Activated CD4-positive, alpha-beta T cell treated with anti-CD3 and anti-CD28 coated beads, Interleukin-2, amount 50 U/mL, for 1 hour (primary cell): Measurements from ENCODE around the gene EEFSEC.

Experiments
- DNase-seq: peaks from one replicate; pipeline ENCODE4 v3.0.0-alpha.2; 2020

Gene EEFSEC

DNA sequence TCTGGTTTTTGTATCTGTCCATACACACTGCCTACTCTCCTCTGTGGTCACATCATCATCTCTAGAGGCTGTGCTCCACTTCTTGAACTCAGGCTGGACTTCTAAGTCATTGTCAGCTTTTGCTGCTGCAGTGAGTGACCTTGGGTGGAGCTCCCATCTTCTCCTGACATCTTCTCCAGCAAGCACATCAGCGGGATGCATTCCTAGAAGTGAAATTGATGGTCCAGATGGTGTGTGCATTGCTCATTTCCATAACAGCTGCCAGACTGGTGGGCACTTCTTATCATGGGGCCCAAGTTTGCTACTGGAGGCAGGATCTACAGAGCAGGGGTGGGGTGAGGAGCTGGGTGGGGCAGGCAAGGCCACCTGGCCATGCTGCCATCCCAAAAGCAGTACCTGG, 203.5 kb downstream of the EEFSEC start:
- no peak for DNase-seq

DNA sequence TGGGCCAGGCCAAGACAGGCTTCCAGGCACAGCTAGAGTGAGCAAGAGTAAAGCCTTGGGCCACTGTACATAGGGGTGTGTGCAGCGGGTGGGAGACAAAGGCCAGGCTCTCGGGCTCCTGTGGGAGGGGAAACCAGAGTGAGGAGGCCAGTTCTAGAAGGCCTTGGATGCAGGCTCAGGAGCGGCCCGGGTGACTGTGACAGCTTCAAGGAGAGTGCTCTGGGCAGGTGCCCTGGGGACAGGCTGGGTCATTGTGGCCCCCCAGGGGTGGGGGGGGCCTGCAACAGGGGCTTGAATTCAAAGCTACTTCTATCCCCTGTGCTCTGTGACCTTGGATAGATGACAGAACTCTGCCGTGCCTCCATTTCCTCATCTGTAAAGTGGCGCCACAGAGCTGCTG, 204.3 kb downstream of the EEFSEC start:
- DNase-seq, result no peak

DNA sequence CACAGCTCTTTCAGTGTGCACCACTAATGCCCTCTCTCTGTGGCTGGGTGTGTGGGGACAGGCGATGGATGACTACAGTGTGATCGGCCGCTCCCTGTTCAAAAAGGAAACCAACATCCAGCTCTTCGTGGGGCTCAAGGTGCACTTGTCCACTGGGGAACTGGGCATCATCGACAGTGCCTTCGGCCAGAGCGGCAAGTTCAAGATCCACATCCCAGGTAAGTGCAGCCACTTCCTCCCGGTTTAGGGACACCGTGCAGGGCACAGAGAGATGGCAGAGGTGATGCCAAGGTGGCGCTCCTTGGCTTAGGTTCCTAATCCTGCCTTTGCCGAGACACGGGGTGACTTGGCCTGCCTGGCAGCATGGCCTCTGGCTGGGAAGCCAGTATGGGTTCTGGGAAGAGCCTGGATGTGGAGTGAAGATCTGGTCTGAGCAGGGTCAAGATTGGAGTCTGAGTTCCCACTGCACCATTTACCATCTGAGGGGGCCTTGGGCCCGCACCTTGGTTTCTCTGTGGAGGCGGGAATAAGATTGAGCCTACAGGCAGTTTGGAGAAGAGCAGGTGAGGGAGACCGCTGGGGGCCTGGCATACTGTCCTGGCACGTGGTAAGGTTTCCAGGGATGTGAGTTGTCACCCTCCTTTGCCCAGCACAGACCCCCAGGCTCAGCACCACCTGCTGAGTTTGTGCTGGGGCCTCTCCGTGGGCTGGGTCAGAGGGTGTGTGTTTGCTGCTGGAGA, 205.0 kb downstream of the EEFSEC start:
- no peak for DNase-seq

DNA sequence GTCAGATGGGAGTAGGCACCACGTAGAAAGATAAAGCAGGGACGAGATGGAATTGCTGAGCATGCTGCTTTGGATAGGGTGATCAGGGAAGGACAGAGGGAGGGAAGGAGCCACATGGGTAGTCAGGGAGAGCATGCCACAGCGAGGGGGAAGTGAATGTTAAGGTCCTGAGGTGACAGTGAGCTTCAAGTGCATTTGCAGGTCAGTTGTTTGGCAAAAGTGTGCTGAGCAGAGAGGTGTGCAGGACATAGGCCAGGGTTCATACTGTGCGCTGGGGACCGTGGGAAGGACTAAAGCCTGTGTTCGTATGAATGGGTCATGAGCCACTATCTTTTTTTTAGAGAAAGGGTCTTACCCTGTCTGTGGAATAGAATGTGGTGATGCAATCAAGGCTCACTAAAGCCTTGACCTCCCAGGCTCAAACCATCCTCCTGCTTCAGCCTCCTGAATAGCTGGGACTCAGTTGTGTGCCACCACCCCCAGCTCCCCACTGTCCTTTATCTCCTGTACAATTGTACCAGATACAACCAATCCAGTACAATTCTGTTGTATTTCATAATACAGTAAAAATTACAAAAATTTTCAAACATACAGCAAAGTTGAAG, 205.9 kb downstream of the EEFSEC start:
- DNase-seq, result no peak

DNA sequence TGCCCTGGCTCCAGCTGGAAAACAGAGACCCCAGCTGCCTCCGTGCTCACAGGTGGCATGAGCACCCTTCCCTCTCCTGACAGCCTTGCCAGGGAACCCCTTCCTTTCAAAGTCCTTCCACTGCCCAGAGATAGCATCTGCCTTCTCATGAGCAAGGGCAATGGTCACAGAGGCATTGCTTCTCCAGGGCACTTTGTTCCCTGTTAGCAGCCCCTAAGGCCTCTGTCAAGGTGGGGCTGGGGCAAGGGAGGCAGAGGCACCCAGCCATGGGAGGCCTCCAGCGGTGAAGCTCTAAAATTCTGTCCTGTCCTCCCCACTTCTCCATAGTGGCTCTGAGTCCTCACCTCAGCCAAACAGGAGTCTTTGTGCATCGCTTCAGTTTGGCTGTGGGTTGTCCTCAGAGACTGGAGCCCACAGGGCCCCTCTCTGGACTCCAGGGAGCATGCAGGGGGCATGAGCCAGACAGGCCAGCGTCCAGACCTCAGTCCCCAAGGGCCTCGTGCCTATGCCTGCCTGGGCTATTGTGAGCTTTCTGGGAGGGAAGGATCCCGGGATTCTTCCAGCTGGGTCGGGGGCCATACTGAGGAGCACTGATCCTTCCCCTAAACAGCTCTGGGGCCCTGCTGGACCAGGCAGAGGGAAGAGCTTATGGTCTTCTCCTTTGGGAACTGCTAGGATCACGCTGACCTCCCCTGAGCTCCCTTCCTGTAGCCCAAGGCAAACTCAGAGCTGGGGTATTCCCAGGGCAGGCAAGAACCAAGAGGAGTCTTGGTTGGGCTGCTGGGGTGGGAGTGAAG, 206.8 kb downstream of the EEFSEC start:
- no peak for DNase-seq

DNA sequence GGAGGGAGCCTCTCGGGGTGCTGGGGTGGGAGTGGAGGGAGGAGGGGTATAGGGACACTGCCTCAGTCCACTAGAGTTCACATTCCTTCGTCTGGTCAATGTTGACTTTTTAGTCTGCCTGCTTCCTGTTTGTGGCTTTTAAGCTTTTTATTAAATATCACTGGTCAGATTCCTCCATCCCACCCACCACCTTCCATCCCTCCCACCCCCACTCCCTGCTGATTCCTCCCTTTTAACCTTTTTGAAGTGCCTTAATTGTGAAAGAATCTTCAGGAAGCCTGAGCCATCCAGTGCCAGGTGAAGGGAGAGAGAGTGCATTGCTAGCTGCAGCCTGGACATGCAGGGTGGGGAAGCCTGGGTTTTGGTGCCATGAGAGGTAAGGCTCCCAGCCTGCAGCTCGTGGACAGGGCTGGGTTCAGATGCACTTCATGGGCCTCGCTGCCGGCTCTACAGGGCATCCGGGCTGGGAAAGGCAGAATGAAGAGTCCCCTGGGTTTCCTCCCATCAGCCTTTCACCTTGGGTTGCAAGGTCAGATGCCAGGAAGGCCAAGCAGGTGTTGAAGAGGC, 207.5 kb downstream of the EEFSEC start:
- no peak for DNase-seq

DNA sequence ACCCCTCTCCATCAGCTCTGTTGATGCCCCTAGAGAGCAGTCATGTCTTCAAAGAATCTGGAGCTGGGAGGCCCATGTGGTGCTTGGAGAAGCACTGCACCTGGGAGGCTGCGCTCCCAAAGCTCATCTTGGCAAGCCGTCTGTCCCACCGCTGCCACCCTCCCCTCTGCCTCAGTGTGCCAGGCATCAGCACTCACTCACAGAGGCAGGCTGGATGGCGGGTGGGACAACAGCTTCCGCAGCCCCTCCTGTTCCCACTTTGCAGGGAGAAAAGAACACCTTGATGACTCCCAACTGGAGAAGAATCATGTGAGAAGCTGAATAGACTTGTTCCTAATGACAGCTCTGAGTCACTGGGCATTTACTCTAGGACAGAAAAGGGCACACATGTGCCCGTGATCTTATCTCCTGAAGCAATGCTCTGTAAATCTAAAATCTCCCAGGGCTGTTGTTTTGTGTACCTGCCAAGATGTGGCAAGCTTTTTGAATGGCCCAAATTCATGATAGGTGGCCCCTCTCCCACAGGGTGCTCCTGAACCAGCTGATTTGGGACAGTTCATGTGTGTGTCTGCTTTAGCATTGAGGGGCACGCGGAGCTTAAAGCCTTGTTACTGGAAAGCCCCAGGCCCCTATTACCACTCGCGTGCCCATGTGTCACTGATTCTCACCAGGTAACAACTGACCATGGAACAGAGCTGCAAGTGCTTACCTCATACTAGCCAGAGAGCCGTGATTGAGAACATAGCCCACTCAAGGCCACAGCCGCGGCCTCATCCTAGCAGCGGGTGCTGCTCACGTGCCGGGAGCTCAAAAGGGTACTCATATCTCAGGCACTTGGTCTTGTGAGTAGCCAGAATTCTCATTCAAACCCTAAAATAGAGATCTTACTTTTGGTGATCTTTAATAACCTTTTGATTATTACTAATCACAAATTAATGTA, 209.0 kb downstream of the EEFSEC start:
- no peak for DNase-seq

DNA sequence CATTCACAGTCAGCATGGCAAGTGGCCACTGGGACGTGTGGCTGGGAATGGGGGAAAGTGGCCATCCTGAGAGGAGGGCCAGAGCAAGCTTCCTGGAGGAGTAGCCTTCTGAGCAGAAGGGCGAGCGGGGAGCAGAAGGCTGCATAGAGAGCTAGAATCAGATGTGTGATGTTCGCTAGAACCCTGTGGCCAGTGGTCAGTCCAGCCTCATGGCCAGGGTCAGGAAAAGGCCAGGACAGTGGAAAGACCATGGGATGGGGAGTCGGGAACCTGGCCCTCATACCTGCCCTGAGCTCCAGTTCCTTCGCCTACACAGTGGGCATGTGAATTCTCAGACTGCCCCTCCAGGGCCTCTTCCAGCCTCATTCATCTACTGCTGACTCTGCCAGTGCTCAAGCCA, 211.0 kb downstream of the EEFSEC start:
- DNase-seq, result no peak

DNA sequence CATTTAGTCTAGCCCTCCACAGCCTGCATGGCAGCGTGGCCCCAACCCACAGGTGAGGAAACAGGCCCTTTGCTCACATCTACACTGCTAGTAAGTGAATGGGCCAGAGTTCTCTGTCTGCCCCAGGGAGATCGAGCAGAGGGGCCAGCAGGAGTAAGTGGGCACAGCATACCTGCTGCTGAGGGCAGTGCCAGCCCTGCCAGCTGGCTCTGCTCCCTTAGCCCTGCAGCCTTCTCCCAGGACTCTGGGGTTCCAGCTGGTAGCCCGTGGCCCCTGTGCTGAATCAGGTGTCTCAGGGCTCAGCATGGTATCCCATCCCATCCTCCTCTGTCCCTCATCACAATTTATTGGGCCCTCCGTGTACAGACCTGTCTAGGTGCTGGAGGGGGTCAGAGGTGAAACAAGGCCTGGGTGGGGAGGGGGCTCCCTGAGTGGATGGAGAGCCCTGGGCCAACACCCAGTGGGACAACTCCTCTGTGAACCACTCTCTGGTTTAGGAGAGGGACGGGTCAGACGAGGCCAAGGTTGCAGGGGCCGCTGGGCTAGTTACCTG, 211.6 kb downstream of the EEFSEC start:
- no peak for DNase-seq

DNA sequence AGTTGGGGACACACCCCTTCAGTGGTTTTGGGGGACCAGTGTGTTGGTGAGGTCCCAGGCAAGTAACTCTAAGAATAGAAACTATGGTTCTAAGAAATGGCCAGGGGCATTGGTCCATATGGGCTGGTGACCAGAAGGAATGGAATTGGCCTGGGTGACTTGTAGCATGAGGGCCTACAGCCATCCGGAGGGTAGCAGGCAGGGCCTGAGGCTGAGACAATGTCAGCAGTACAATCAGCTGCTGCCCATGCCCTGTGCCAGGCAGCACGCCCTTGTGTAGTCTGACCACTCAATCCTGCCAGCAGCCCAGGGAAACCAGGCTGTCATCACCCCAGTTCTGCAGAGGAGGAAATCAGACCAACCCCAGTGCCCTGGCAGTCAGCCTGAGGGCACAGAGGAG, 212.9 kb downstream of the EEFSEC start:
- no peak for DNase-seq

DNA sequence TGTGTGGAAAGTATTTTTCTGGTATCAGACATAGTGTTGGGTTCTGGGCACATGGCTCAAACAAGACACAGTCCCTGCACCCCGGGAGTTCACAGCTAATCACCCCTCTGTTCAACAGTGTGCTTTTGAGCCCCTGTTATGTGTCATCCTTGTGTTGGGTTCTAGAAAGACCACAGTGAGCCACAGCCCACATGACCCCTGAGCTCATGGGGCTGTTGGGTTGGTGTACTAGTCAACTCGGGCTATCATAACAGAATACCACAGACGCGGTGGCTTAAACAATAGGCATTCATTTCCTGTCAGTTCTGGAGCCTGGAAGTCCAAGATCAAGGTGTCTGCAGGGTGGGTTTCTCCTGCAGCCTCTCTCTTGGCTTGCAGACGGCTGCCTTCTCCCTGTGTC, 213.4 kb downstream of the EEFSEC start:
- DNase-seq, result no peak

DNA sequence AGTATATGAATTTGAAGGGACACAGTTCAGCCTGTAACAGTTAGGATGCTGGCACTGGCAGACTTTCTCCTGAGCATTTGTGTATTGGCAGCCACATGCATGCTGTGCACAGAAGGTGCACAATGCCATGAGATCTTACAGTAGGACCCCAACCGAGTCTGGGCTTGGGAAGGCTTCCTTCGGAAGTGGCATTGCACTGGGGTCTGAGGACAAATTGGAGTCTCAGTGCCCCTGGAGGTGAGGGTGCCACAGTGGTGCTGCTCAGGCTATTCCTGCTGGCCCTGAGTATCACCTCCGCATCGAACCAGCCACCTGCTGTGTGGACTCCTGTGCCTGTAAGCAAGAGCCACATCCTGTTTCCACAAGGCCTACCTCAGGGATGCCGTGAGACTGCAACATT, 213.9 kb downstream of the EEFSEC start:
- no peak for DNase-seq

DNA sequence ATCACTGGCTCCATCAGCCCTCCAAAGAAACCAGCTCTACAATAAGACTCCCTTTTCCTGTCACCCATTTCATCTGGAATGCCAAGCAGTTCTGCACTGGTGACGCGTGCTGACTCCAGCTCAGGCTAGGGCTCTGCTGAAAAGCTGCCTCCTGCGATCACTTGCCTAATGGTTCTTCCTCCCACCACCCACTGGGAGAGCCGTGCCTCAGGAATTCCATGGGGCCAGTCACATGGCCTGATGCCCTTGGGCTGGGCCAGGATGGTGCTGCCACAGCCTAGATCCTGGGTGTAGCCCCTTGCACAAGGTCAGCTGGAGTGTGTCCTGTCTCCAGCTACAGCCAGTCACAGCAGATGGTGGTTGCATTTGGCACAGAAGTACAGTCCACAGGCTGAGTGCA, 214.5 kb downstream of the EEFSEC start:
- no peak for DNase-seq

DNA sequence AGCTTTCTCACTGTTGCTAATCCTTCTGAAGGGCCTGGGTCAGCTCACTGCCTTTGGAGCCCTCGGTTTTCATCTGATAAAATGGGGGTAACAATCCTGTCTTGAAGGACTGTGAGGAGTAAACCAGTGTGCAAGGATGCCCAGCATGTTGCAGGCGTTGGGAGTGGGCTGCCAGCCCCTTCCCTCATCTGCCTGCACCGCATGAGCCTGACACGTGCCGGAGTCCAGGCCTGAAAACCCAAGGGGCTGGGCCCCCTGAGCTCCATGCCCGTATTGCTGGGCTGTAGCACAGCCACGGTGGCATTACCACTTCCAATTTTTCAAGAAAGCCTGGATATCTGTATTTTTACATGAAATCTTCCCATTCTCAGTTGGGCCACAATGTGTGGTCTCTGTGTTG, 215.3 kb downstream of the EEFSEC start:
- no peak for DNase-seq

DNA sequence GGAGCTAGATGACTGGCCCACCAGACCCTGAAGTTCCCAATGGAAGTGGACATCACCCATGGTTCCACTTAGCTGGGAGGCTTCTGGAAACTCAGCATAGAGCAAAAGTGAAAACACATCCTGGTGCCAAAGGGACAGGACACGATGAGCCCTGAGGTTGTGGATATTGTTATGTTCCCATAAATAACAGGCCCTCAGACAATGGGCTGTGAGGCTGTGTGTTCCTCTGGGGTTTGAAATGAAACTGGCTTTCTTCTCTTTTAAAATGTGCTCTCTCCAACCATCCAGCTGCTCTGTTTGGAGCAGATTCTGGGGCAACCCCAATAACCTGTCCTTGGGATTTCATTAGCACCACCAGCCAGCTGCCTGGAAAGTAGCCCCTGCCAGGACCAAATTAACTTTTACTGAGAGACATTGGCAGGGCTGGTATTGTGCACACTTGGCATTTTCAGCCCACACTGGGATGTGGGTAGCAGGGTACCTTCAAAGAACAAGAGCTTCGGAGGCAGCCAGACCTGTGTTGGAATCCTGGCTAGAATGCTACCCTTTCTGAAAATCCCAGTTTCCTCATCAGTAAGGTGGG, 215.9 kb downstream of the EEFSEC start:
- DNase-seq, result no peak

DNA sequence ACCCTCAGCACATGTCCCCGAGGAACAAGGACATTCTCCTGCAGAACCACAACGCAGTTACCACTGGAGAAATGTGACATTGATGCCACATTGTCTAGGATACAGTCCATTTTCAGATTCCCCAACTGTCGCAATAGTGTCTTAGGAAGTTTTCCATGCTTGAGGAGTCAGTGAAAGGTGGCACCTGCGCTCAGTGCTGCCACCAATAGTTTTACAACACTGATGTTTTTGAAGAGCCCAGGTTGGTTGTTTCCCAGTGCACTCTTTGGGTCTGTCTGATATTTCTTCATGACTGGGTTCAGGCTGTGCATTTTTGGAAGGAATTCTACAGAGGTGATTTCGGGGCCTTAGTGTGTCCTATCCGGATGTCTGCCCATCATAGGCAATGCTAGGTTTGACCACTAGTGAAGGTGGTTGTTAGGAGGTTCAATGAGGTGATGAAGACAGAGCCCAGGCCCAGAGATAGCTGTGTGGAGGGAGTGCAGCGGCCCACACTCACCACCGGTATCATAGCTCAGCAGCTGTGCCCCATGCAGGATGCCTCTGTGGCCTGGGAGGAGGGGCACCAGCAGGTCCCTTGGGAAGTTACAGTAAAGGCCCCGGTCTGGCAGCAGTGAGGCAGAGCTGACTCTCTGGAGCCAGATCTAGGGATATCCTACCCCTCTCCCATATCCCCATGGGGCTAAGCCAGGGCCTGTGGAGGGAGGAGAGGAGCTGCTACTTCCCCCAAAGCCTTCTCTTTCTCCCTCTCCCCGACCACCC, 216.8 kb downstream of the EEFSEC start:
- no peak for DNase-seq

DNA sequence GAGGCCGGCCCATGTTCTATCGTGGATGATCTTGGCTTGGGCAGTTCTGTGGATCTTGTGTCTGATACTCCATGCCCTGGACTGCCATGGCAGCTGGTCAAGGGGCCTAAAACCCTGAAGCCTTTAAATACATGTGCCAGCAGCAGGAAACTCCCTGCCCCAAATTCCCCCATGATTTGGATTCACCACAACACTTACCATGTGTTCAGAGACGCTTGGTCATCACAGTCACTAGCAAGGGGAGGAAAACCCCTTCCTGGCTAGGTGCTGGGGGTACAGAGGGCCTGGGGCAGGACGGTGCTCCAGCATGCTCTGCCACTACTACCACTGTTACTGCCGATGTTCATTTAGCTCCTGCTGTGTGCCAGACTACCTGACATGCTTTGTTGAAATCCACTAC, 219.0 kb downstream of the EEFSEC start:
- DNase-seq, result no peak

DNA sequence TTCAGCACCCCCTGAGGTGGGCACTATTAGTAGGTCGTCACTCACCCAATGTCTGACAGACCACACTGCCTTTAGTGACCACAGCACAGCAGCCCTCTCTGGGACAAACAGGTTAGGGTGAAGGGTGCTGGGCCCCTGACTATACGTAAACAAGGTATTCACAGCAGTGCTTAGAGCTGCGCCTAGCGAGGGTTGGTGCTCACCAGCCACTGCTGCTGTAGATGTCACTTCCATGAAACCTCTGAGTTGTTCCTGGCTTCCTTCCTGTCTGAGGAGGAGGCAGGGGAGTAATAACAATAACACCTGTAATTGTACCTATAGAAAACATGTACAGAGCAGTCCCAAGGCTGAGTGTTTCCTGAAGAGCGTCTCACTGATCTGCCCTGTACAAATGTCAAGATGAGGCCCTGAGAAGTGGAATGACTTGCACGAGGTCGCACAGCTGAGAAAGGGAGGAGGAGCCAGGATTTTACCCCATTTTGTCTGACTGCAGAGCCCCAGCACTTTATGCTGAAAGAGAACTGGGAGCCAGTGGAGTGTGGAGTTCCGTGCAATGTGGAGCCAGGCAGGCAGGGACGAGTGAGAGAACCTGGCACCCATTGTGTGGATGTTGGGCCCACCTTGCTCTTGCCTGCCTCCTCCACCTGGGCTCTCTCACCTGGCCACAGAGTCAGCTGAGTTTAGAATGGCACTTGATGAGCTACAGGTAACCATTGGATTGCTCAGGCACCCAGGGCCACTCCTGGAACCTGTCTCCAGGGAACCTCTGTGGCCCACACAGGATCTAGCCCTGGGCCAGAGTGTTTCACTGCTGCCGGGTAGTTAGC, 219.6 kb downstream of the EEFSEC start:
- no peak for DNase-seq

DNA sequence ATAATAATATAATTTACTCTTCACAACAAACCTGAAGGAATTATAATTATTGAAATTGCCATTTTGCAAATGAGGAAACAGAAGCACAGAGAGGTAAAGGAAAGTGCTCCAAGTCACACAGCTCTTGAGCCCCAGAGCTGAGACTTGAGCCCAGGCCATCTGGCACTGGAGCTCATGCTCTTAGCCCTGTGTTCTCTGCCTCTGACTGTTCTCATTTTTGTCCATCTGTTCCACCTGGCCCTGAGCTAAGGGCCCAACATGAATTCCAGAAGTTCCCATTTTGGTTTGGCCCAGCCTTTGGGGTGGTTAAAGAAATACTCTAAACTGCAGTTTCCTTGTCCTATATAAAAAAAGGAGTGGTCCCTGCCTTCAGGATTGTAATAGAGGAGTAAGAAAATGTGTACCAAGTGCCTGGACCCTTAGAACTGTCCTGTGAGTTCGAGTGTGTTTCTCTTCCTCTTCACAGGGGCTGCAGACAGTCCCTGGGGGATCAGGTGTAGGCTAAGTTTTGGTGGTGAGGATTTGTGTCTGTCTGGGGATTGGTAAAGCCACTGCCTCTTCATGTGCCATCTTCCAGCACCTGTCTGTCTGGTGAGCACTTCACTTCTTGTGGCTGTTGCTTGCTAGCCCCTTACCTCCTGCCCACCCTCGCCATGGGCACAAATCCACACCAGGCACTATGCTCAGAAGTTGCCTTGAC, 221.6 kb downstream of the EEFSEC start:
- no peak for DNase-seq

DNA sequence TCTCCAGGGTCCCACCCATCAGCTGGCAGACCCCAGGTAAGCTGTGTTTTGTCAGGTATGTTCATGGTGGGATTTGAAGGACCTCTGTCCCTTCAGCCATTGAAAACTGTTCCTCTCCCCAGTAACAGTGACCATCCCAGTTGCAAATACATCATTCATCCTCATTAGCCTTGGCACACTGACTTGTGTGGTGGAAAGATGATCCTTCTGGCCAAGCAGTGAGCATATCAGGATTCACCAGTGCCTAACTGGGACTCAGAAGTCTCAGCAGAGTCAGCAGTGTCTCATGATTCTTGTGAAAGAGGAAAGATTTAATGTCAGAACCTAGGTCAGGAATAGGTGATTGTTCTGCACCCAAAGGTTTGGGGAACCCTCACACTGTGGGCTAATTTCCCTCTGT, 223.2 kb downstream of the EEFSEC start:
- DNase-seq, result no peak
